Activated T-cell treated with anti-CD3 and anti-CD28 coated beads, Interleukin-2, amount 50 U/mL, for 24 hours (primary cell): Measurements from ENCODE around the gene HHATL.
A peak's percentile ranks its signal among the peaks of the same experiment; 100 is the strongest.

ENCODE experiments used
- DNase-seq: peaks from one replicate; pipeline ENCODE4 v3.0.0-alpha.2; 2020
- H3K27ac Mint-ChIP-seq: 2 replicates; pipeline ENCODE4 v1.8.0; 2020; ENCODE audit warnings: mild to moderate bottlenecking, mixed read lengths
- H3K27me3 Mint-ChIP-seq: 2 replicates; pipeline ENCODE4 v1.8.0; 2020; ENCODE audit warnings: mixed read lengths
- H3K36me3 Mint-ChIP-seq: 2 replicates; pipeline ENCODE4 v1.8.0; 2020; ENCODE audit warnings: low read depth, mixed read lengths
- H3K4me1 Mint-ChIP-seq: 2 replicates; pipeline ENCODE4 v1.8.0; 2020; ENCODE audit warnings: low read depth, mixed read lengths
- H3K4me3 Mint-ChIP-seq: 2 replicates; pipeline ENCODE4 v1.8.0; 2020; ENCODE audit warnings: mild to moderate bottlenecking, moderate library complexity, mixed read lengths
- H3K9me3 Mint-ChIP-seq: 2 replicates; pipeline ENCODE4 v1.8.0; 2020; ENCODE audit warnings: mixed read lengths

HHATL gene

DNA sequence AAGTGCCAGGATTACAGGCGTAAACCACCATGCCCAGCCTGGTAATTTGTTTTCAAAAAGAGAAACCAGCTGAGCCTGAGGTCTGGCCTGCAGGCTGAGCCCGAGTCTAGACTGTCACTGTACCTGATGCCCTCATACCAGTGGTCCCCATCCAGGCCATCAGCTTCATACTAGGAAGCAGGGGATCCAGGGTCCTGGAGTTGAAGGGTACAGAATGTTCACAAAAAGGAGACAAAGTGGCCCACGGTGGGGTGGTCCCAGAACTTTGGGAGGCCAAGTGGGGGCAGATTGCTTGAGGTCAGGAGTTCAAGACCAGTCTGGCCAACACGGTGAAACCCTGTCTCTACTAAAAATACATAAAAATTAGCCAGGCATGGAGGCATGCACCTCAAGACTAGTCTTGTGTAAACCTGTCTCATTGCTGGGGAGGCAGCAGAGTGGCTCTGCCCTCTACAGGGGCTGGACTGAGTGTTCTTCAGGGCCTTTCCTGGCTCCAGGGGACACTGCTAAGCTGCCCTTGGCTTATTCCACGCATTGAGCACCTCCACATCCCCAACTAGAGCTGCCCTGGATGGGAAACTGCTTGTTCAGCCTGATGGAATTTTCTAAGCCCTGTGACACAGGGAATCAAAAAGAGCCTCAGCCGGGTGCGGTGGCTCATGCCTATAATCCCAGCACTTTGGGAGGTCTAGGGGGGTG, 7.9 kb upstream of the HHATL start:
- H3K27ac Mint-ChIP-seq: no peak overlapping the region
- DNase-seq: no peak

GRCh38 chr3:42709621-42710020, 7.0 kb upstream of the HHATL start:
- Mint-ChIP-seq H3K4me3 (no peak overlapping the region), H3K9me3 (no peaks in the 10 kb centered on the region), H3K27me3 (no peaks in the 10 kb centered on the region), H3K4me1 (no peaks in the 10 kb centered on the region), H3K36me3 (no peaks in the 10 kb centered on the region), H3K27ac (no peak overlapping the region)
- DNase-seq: no peak

More for the DNA sequence above, 7.9 kb upstream of the HHATL start:
- Mint-ChIP-seq H3K27me3 (no peaks in the 10 kb centered on the region), H3K4me1 (no peaks in the 10 kb centered on the region), H3K36me3 (no peaks in the 10 kb centered on the region), H3K4me3 (no peak overlapping the region), H3K9me3 (no peaks in the 10 kb centered on the region)

- Mint-ChIP-seq H3K9me3 (no peaks in the 10 kb centered on the region), H3K4me3 (no peak overlapping the region), H3K27me3 (no peaks in the 10 kb centered on the region), H3K36me3 (no peaks in the 10 kb centered on the region), H3K4me1 (no peaks in the 10 kb centered on the region), H3K27ac (no peak overlapping the region)
- DNase-seq: no peak
These were observed 6.1 kb upstream of the HHATL start for GRCh38 chr3:42708611-42709151.

DNA sequence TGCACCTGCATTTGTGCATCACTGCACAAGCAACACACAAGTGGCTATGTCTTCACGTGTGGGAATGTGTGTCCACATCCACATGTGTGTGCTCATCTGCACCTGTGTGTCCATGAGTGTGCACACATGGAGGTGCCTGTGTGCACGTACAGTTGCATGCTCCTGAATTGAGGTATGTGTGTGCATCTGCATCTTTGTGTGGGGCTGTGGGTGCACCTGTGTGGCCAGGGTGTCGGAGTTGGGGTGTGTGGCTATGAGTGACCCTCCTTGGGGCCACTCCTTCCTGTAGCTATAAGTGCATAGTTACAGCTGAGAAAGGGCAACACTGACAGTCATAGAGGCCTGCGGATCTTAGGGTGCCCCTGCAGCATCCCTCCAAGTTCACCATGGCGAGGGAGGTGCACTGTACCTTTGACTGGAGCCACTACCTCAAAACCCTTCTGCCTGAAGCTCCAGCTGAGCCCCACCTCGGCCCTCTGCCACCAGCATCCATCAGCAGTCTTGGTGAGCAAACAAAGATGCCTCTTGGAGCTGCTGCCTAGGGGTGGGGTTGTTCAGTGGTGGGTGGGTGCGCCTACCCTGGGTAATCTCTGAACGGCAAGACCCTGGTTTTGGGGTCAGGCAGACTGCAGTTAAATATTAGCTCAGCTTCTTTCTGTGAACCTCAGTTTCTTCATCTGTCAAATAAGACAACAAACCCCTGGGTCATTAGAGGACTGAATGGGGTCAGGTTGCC, 5.2 kb upstream of the HHATL start:
- no peaks in the 10 kb centered on the region for H3K4me1 Mint-ChIP-seq
- peaks cover 5% of the 10 kb centered on the region for H3K27me3 Mint-ChIP-seq
- DNase-seq: no peak
- H3K9me3 Mint-ChIP-seq: no peaks in the 10 kb centered on the region
- no peak overlapping the region for H3K4me3 Mint-ChIP-seq
- H3K36me3 Mint-ChIP-seq: no peaks in the 10 kb centered on the region
- no peak overlapping the region for H3K27ac Mint-ChIP-seq

- Mint-ChIP-seq H3K4me1 (no peaks in the 10 kb centered on the region), H3K27ac (no peak overlapping the region), H3K4me3 (no peak overlapping the region), H3K9me3 (no peaks in the 10 kb centered on the region), H3K36me3 (no peaks in the 10 kb centered on the region), H3K27me3 (peaks cover 5% of the 10 kb centered on the region)
- DNase-seq: no peak
These were observed 4.4 kb upstream of the HHATL start for GRCh38 chr3:42706721-42707619.

DNA sequence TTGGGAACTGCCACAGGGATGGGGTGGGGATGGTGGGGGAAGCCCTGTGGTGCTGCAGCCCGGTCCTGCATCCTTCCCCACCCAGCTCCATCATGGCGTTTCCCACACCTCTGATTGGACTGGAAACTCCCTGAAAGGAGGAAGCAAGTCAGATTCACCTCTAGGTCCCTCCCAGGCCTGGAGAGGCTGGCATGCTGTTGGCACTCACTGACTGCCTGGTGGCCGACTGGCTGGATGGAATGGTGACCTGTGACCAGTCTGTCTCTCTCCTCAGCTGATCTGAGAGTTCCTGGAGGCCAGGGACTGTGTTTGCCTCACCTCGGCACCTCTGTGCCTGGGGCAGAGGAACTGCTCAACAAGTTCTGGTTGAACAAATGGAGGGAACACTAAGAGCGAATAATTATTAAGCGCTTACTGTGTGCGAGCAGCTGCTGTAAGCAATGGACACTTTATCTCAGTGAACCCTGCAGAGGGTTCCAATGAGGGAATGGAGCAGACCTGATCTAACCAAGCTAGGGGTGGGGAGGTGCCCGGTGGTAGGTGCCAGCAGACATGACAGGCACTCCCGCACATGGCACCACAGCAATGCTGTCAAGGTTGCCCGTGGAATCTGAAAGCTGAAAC, 3.5 kb upstream of the HHATL start:
- H3K27ac Mint-ChIP-seq: no peak overlapping the region
- H3K9me3 Mint-ChIP-seq: no peaks in the 10 kb centered on the region
- no peaks in the 10 kb centered on the region for H3K4me1 Mint-ChIP-seq
- no peak for DNase-seq
- no peak overlapping the region for H3K4me3 Mint-ChIP-seq
- no peaks in the 10 kb centered on the region for H3K36me3 Mint-ChIP-seq
- peaks cover 7% of the 10 kb centered on the region for H3K27me3 Mint-ChIP-seq

GRCh38 chr3:42705058-42705767, 2.6 kb upstream of the HHATL start:
- no peaks in the 10 kb centered on the region for H3K36me3 Mint-ChIP-seq
- H3K4me3 Mint-ChIP-seq: no peak overlapping the region
- no peak for DNase-seq
- no peak overlapping the region for H3K27ac Mint-ChIP-seq
- H3K27me3 Mint-ChIP-seq: peaks cover 10% of the 10 kb centered on the region
- no peaks in the 10 kb centered on the region for H3K9me3 Mint-ChIP-seq
- H3K4me1 Mint-ChIP-seq: no peaks in the 10 kb centered on the region

DNA sequence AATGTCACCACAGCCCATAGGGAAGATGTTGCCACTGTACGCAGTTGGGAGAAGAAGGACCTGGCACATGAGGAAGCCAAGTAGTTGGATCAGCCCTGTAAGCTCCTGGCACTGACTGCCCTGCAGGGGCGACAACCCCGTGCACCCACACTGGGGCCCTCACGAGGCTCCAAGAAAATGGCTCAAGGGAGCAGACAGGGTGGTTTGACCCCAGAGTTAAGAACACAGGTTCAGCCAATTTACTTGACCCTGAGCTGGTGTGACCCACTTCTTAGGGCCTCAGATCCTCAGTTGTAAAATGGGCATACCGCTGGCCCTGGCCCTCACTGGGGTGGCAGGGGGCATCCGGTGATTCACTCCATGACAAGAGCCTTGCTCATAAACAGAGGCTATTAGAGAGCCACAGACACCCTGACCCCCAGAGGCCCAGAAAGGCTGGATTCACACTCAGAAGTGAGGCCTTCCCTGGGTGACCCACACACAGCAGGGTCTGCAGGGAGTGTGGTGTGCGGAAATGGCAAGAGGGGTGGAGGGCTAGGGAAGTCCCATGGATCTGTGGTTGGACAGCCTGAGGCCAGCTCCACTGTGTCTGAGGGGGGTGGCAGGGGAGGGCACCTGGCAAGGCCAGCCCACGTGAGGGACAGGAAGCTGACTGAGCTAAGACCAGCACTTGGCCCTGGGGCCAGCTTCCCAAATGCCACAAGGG, 1.7 kb upstream of the HHATL start:
- Mint-ChIP-seq H3K4me1 (no peaks in the 10 kb centered on the region), H3K27ac (no peak overlapping the region), H3K36me3 (no peaks in the 10 kb centered on the region), H3K4me3 (no peak overlapping the region), H3K27me3 (peaks cover 10% of the 10 kb centered on the region), H3K9me3 (no peaks in the 10 kb centered on the region)
- no peak for DNase-seq

GRCh38 chr3:42703695-42704025, 1.1 kb upstream of the HHATL start:
- Mint-ChIP-seq H3K36me3 (no peaks in the 10 kb centered on the region), H3K27ac (no peak overlapping the region), H3K4me3 (no peak overlapping the region), H3K9me3 (no peaks in the 10 kb centered on the region), H3K4me1 (peaks cover 3% of the 10 kb centered on the region), H3K27me3 (peaks cover 10% of the 10 kb centered on the region)
- no peak for DNase-seq

- DNase-seq: no peak
These were observed 540 bp upstream of the HHATL start for GRCh38 chr3:42702982-42703694.

DNA sequence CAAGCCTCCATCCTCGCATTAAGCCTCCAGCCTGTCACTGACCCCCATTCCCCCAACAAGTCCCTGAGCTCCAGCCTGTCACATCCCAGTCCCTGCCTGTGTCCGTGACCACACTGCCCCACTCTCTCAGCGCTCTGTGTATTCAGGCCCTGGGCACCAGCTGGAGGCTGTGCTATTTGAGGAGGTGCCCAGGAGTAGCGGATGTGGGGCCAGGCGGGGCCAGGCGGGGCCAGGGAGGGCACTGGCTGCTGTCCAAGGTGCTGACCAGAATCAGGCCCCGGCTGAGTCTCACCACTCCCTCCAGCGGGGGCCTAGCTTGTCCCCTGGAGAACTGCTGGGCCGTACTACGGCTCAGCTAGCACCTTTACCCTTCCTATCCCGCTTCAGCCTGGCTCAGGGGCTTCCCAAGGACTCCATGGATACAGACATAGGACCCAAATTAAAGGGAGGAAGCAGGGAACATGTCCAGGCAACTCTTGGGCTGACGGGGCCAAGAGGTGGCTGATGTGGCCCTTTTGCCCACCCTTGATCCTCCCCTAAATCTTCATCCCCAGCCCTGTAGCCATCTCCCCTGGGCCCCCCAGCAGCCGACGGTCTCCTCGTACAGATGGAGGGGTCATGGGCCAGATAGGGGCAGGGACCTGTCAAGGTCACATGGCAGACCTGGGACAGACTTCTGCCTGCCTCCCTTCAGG, 1.1 kb downstream of the HHATL start:
- no peak overlapping the region for H3K27ac Mint-ChIP-seq
- H3K9me3 Mint-ChIP-seq: no peaks in the 10 kb centered on the region
- H3K4me1 Mint-ChIP-seq: peaks cover 7% of the 10 kb centered on the region
- H3K27me3 Mint-ChIP-seq: peaks cover 13% of the 10 kb centered on the region
- DNase-seq: peak; percentile 69
- no peaks in the 10 kb centered on the region for H3K36me3 Mint-ChIP-seq
- no peak overlapping the region for H3K4me3 Mint-ChIP-seq

More at GRCh38 chr3:42702982-42703694, 540 bp upstream of the HHATL start:
- H3K4me1 Mint-ChIP-seq: peaks cover 7% of the 10 kb centered on the region
- H3K36me3 Mint-ChIP-seq: no peaks in the 10 kb centered on the region
- H3K9me3 Mint-ChIP-seq: no peaks in the 10 kb centered on the region
- no peak overlapping the region for H3K27ac Mint-ChIP-seq
- peaks cover 10% of the 10 kb centered on the region for H3K27me3 Mint-ChIP-seq
- H3K4me3 Mint-ChIP-seq: no peak overlapping the region

GRCh38 chr3:42700366-42701288, 2.0 kb downstream of the HHATL start:
- no peak overlapping the region for H3K27ac Mint-ChIP-seq
- no peaks in the 10 kb centered on the region for H3K36me3 Mint-ChIP-seq
- H3K9me3 Mint-ChIP-seq: no peaks in the 10 kb centered on the region
- H3K4me3 Mint-ChIP-seq: no peak overlapping the region
- peaks cover 13% of the 10 kb centered on the region for H3K27me3 Mint-ChIP-seq
- H3K4me1 Mint-ChIP-seq: peaks cover 7% of the 10 kb centered on the region
- DNase-seq: no peak
